HL-60 (cell line): Measurements from ENCODE around the gene PNKP.

Experiments used
- DNase-seq, 2 experiments: peaks; one replicate each; pipeline ENCODE4 v3.0.0-alpha.2; 2010 to 2020; ENCODE audit warnings: low read depth in 1 of 2, low spot score in 1 of 2
- H3K27ac ChIP-seq: fragments of 250-450 bp; sonication (Bioruptor Pico); replicated peaks from 2 replicates; pipeline ENCODE4 v1.5.1; 2020; ENCODE audit warnings: mild to moderate bottlenecking, moderate library complexity
- H3K27me3 ChIP-seq: fragments of 250-450 bp; sonication (Bioruptor Pico); 2 replicates; pipeline ENCODE4 v1.5.1; 2021; ENCODE audit warnings: mild to moderate bottlenecking, moderate library complexity; ENCODE audit not compliant: insufficient read depth, poor library complexity, severe bottlenecking
- H3K4me3 ChIP-seq: replicated peaks from 2 replicates; pipeline ENCODE4 v1.5.1; 2011; ENCODE audit warnings: mild to moderate bottlenecking, control low read depth, low read length; ENCODE audit not compliant: insufficient read depth
- CTCF ChIP-seq: IDR thresholded peaks from one replicate; pipeline ENCODE4 v1.5.1; 2011; ENCODE audit warnings: low read length, control low read depth, inconsistent platforms; ENCODE audit not compliant: insufficient read depth
- GABPA ChIP-seq: IDR thresholded peaks from 2 replicates; pipeline ENCODE4 v1.6.1; 2012; ENCODE audit warnings: low read depth
- POLR2AphosphoS5 ChIP-seq: IDR thresholded peaks from 2 replicates; pipeline ENCODE4 v1.6.1; 2012; ENCODE audit warnings: low read depth
- REST ChIP-seq: IDR thresholded peaks from 2 replicates; pipeline ENCODE4 v1.6.1; 2012; ENCODE audit warnings: low read depth; ENCODE audit not compliant: insufficient replicate concordance
- SPI1 ChIP-seq: IDR thresholded peaks from 2 replicates; pipeline ENCODE4 v1.6.1; 2012; ENCODE audit warnings: low read depth, mild to moderate bottlenecking, borderline replicate concordance

The PNKP gene

GRCh38 chr19:49912965-49913685 is 45.7 kb upstream of the PNKP start:
- Histone ChIP-seq H3K27ac (no peak overlapping the region), H3K4me3 (no peak overlapping the region), H3K27me3 (no peaks in the 10 kb centered on the region)
- no peak for DNase-seq
- TF ChIP-seq REST: no peak
- no peak for TF ChIP-seq GABPA
- TF ChIP-seq POLR2AphosphoS5: no peak
- no peak for TF ChIP-seq CTCF

GRCh38 chr19:49911381-49912145 is 44.2 kb upstream of the PNKP start:
- Histone ChIP-seq H3K27ac (peak overlapping the region; percentile 40), H3K4me3 (no peak overlapping the region), H3K27me3 (no peaks in the 10 kb centered on the region)
- peak in 1 of 2 experiments; percentile 69 for DNase-seq
- no peak for TF ChIP-seq REST
- TF ChIP-seq POLR2AphosphoS5: no peak; the same call in 1 of the 2 replicates
- no peak for TF ChIP-seq GABPA
- TF ChIP-seq SPI1: no peak
- no peak for TF ChIP-seq CTCF

- Histone ChIP-seq H3K27me3 (no peaks in the 10 kb centered on the region), H3K27ac (no peak overlapping the region), H3K4me3 (no peak overlapping the region)
- DNase-seq: no peak
- TF ChIP-seq GABPA (no peak), REST (no peak), CTCF (no peak), POLR2AphosphoS5 (no peak), SPI1 (no peak)
These were observed 42.8 kb upstream of the PNKP start for GRCh38 chr19:49910179-49910578.
